DND-41 (cell line): ENCODE data around the gene SKIDA1.
"Not testable (repeated sequence)": the region's sequence is repeated elsewhere in the genome, so short reads cannot be mapped to it uniquely, and the experiment has no call there.

Experiments used
- ATAC-seq: fragments of 200-7000 bp; cut with Tn5 transposase; 3 replicates; pipeline ENCODE4 v1.9.1; 2021; ENCODE audit warnings: low read depth; ENCODE audit not compliant: insufficient read depth
- DNase-seq: peaks from one replicate; pipeline ENCODE4 v3.0.0-alpha.2; 2020
- H2AFZ ChIP-seq: 2 replicates; pipeline ENCODE4 v1.6.0; 2012; ENCODE audit warnings: low read depth, low read length
- H3K27ac ChIP-seq: 2 replicates; pipeline ENCODE4 v1.5.1; 2012; ENCODE audit warnings: low read length, inconsistent platforms
- H3K27me3 ChIP-seq: fragments of 200-600 bp; sonication (generic); 2 replicates; pipeline ENCODE4 v1.6.0; 2012; ENCODE audit warnings: low read length, mild to moderate bottlenecking, inconsistent platforms; ENCODE audit not compliant: insufficient read depth, poor library complexity
- H3K36me3 ChIP-seq: 2 replicates; pipeline ENCODE4 v1.5.1; 2012; ENCODE audit warnings: low read length, inconsistent platforms; ENCODE audit not compliant: insufficient read depth
- H3K4me1 ChIP-seq: 2 replicates; pipeline ENCODE4 v1.5.1; 2012; ENCODE audit warnings: mild to moderate bottlenecking, low read length; ENCODE audit not compliant: insufficient read depth
- H3K4me2 ChIP-seq: 2 replicates; pipeline ENCODE4 v1.6.0; 2012; ENCODE audit warnings: mild to moderate bottlenecking, moderate library complexity, low read length, inconsistent platforms; ENCODE audit not compliant: insufficient read depth
- H3K4me3 ChIP-seq, 2 experiments: fragments of 200-600 bp in 1 of 2; shearing (Covaris generic) in 1 of 2; 2 replicates each; pipeline ENCODE4 v1.5.1; 2012 to 2016; ENCODE audit warnings: inconsistent platforms in 2 of 2, low read length in 2 of 2, mild to moderate bottlenecking in 2 of 2, low read depth in 1 of 2, moderate library complexity in 1 of 2
- H3K79me2 ChIP-seq: 2 replicates; pipeline ENCODE4 v1.6.0; 2012; ENCODE audit warnings: low read length, inconsistent platforms; ENCODE audit not compliant: insufficient read depth
- H3K9ac ChIP-seq: 2 replicates; pipeline ENCODE4 v1.6.0; 2012; ENCODE audit warnings: low read depth, mild to moderate bottlenecking, inconsistent platforms, low read length, moderate library complexity
- H3K9me3 ChIP-seq: 2 replicates; pipeline ENCODE4 v1.5.1; 2012; ENCODE audit warnings: low read length, moderate library complexity, mild to moderate bottlenecking, inconsistent platforms; ENCODE audit not compliant: insufficient read depth, severe bottlenecking
- H4K20me1 ChIP-seq: 2 replicates; pipeline ENCODE4 v1.6.0; 2012; ENCODE audit warnings: low read length; ENCODE audit not compliant: insufficient read depth
- CTCF ChIP-seq: IDR thresholded peaks from 2 replicates; pipeline ENCODE4 v1.5.1; 2012; ENCODE audit warnings: borderline replicate concordance, low read length, moderate library complexity, mild to moderate bottlenecking; ENCODE audit not compliant: poor library complexity, severe bottlenecking; ENCODE audit errors: extremely low read depth
- EZH2 ChIP-seq: IDR thresholded peaks from 3 replicates; pipeline ENCODE4 v1.6.1; 2012; ENCODE audit warnings: borderline replicate concordance, low read depth, mild to moderate bottlenecking, moderate library complexity, low read length, inconsistent platforms; ENCODE audit not compliant: severe bottlenecking

Gene SKIDA1

GRCh38 chr10:21536874-21537273 lies 11.4 kb upstream of the SKIDA1 start:
- Histone ChIP-seq H3K27me3 (no peaks in the 10 kb centered on the region), H3K79me2 (peaks cover 63% of the 10 kb centered on the region), H4K20me1 (peaks cover 24% of the 10 kb centered on the region), H3K4me1 (peaks cover 30% of the 10 kb centered on the region), H3K4me2 (no peak overlapping the region), H3K36me3 (peaks cover 66% of the 10 kb centered on the region), H2AFZ (no peak overlapping the region), H3K4me3 (no peak overlapping the region), H3K9ac (no peak overlapping the region), H3K27ac (no peak overlapping the region), H3K9me3 (no peaks in the 10 kb centered on the region)
- no peak for TF ChIP-seq CTCF
- TF ChIP-seq EZH2, result no peak
- DNase-seq, result no peak
- ATAC-seq, result no peak

GRCh38 chr10:21535976-21536375 lies 10.5 kb upstream of the SKIDA1 start:
- H3K9ac ChIP-seq, H3K9me3 ChIP-seq, ATAC-seq, H3K27ac ChIP-seq, DNase-seq, H3K27me3 ChIP-seq, H3K4me3 ChIP-seq, H2AFZ ChIP-seq: not testable (repeated sequence)
- H3K4me2 ChIP-seq, result peak overlapping the region; percentile 68
- peaks cover 30% of the 10 kb centered on the region for H3K4me1 ChIP-seq
- H3K79me2 ChIP-seq, result peaks cover 56% of the 10 kb centered on the region
- peaks cover 57% of the 10 kb centered on the region for H3K36me3 ChIP-seq
- peaks cover 21% of the 10 kb centered on the region for H4K20me1 ChIP-seq

GRCh38 chr10:21535494-21535965 lies 10.0 kb upstream of the SKIDA1 start:
- no peak for TF ChIP-seq EZH2
- TF ChIP-seq CTCF, result no peak
- H3K4me2 ChIP-seq, result peak overlapping the region; percentile 68
- H3K4me3 ChIP-seq, result peak overlapping the region in 1 of 2 experiments; percentile 62; a peak in 2 of 4 replicates
- DNase-seq (no peak), ATAC-seq (no peak)
- H3K9ac ChIP-seq, result peak overlapping the region; percentile 61
- peaks cover 30% of the 10 kb centered on the region for H3K4me1 ChIP-seq
- peaks cover 52% of the 10 kb centered on the region for H3K79me2 ChIP-seq
- H2AFZ ChIP-seq, result no peak overlapping the region
- peaks cover 52% of the 10 kb centered on the region for H3K36me3 ChIP-seq
- H3K27me3 ChIP-seq, result no peaks in the 10 kb centered on the region
- H3K27ac ChIP-seq, result peak overlapping the region; percentile 67
- no peaks in the 10 kb centered on the region for H3K9me3 ChIP-seq
- H4K20me1 ChIP-seq, result peaks cover 21% of the 10 kb centered on the region

GRCh38 chr10:21534604-21535493 lies 9.4 kb upstream of the SKIDA1 start:
- no peaks in the 10 kb centered on the region for H3K27me3 ChIP-seq
- H4K20me1 ChIP-seq, result peaks cover 17% of the 10 kb centered on the region
- H3K36me3 ChIP-seq, result peaks cover 46% of the 10 kb centered on the region
- H3K4me3 ChIP-seq, result peak overlapping the region; percentile 29 to 62; a peak in 3 of 4 replicates
- peak overlapping the region; percentile 61 for H3K9ac ChIP-seq
- H2AFZ ChIP-seq, result peak overlapping the region; percentile 79
- no peak for TF ChIP-seq CTCF
- TF ChIP-seq EZH2, result no peak
- DNase-seq (peak; percentile 71), ATAC-seq (peak; percentile 41)
- H3K27ac ChIP-seq, result peak overlapping the region; percentile 92
- H3K4me1 ChIP-seq, result peaks cover 30% of the 10 kb centered on the region
- H3K4me2 ChIP-seq, result peak overlapping the region; percentile 68
- H3K9me3 ChIP-seq, result no peaks in the 10 kb centered on the region
- H3K79me2 ChIP-seq, result peaks cover 47% of the 10 kb centered on the region
